NOMO-1 treated with DMSO at 0.1 percent for 48 hours (cell line): ENCODE data around the gene C12orf76.
"Not testable (repeated sequence)": the region's sequence is repeated elsewhere in the genome, so short reads cannot be mapped to it uniquely, and the experiment has no call there.

ENCODE experiments used
- DNase-seq: peaks from one replicate; lab custom pipeline; 2025; ENCODE audit not compliant: unreplicated experiment; lab: John Stamatoyannopoulos, UW

C12orf76 gene

GRCh38 chr12:110023059-110023980 is 25.0 kb downstream of the C12orf76 start:
- DNase-seq = no peak

- no peak for DNase-seq
Measured at GRCh38 chr12:110020956-110021355, 27.4 kb downstream of the C12orf76 start.

GRCh38 chr12:110015132-110015531 is 33.2 kb downstream of the C12orf76 start:
- DNase-seq = peak; percentile 85

- DNase-seq = peak; percentile 16
Measured at GRCh38 chr12:110012659-110013058, 35.7 kb downstream of the C12orf76 start.

- peak; percentile 13 for DNase-seq
Measured at GRCh38 chr12:110012137-110012536, 36.2 kb downstream of the C12orf76 start.

GRCh38 chr12:110010853-110011723 is 37.2 kb downstream of the C12orf76 start:
- peak; percentile 6 for DNase-seq

- not testable (repeated sequence) for DNase-seq
Measured at GRCh38 chr12:110008681-110009398, 39.5 kb downstream of the C12orf76 start.

GRCh38 chr12:110007881-110008280 is 40.4 kb downstream of the C12orf76 start:
- DNase-seq = peak; percentile 88

GRCh38 chr12:110006115-110006514 is 42.2 kb downstream of the C12orf76 start:
- no peak for DNase-seq

GRCh38 chr12:110005319-110005973 is 42.9 kb downstream of the C12orf76 start:
- DNase-seq = no peak

GRCh38 chr12:110004598-110004997 is 43.7 kb downstream of the C12orf76 start:
- DNase-seq = no peak

- DNase-seq = no peak
Measured at GRCh38 chr12:110002676-110003515, 45.4 kb downstream of the C12orf76 start.

- no peak for DNase-seq
Measured at GRCh38 chr12:110001596-110001995, 46.7 kb downstream of the C12orf76 start.

GRCh38 chr12:109999983-110000505 is 48.3 kb downstream of the C12orf76 start:
- peak; percentile 30 for DNase-seq

GRCh38 chr12:109999649-109999971 is 48.7 kb downstream of the C12orf76 start:
- no peak for DNase-seq

GRCh38 chr12:109998904-109999648 is 49.2 kb downstream of the C12orf76 start, which contains the start of gene ANKRD13A:
ANKRD13A (plus strand) TSS chr12:109999430; CDS start chr12:109999689, 259 bp downstream.
- DNase-seq = peak; percentile 90

GRCh38 chr12:109998241-109998903 is 50.0 kb downstream of the C12orf76 start:
- DNase-seq = no peak

GRCh38 chr12:109997393-109997792 is 50.9 kb downstream of the C12orf76 start:
- DNase-seq = peak; percentile 47
